ES-I3 (cell line): ENCODE measurements around the gene CISD1.

Experiments used
- H3K36me3 ChIP-seq: 2 replicates; pipeline ENCODE4 v1.6.1; 2013; ENCODE audit warnings: mild to moderate bottlenecking, low read length, control low read depth, moderate library complexity; ENCODE audit not compliant: insufficient read depth
- H3K4me1 ChIP-seq: 2 replicates; pipeline ENCODE4 v1.6.1; 2013; ENCODE audit warnings: mild to moderate bottlenecking, control low read depth, low read length; ENCODE audit not compliant: insufficient read depth
- H3K9ac ChIP-seq: 2 replicates; pipeline ENCODE4 v1.6.1; 2013; ENCODE audit warnings: low read depth, mild to moderate bottlenecking, low read length, moderate library complexity
- H3K9me3 ChIP-seq: 2 replicates; pipeline ENCODE4 v1.6.1; 2013; ENCODE audit warnings: mild to moderate bottlenecking, low read length, moderate library complexity; ENCODE audit not compliant: control insufficient read depth, insufficient read depth

The CISD1 gene

GRCh38 chr10:58336242-58336641, 67.3 kb downstream of the CISD1 start:
- Histone ChIP-seq H3K36me3 (no peaks in the 10 kb centered on the region; the same call in 1 of the 2 replicates), H3K9ac (no peak overlapping the region; the same call in 1 of the 2 replicates), H3K9me3 (no peaks in the 10 kb centered on the region), H3K4me1 (no peaks in the 10 kb centered on the region)
